ENCODE data around the gene NAT10.

NAT10 gene

DNA sequence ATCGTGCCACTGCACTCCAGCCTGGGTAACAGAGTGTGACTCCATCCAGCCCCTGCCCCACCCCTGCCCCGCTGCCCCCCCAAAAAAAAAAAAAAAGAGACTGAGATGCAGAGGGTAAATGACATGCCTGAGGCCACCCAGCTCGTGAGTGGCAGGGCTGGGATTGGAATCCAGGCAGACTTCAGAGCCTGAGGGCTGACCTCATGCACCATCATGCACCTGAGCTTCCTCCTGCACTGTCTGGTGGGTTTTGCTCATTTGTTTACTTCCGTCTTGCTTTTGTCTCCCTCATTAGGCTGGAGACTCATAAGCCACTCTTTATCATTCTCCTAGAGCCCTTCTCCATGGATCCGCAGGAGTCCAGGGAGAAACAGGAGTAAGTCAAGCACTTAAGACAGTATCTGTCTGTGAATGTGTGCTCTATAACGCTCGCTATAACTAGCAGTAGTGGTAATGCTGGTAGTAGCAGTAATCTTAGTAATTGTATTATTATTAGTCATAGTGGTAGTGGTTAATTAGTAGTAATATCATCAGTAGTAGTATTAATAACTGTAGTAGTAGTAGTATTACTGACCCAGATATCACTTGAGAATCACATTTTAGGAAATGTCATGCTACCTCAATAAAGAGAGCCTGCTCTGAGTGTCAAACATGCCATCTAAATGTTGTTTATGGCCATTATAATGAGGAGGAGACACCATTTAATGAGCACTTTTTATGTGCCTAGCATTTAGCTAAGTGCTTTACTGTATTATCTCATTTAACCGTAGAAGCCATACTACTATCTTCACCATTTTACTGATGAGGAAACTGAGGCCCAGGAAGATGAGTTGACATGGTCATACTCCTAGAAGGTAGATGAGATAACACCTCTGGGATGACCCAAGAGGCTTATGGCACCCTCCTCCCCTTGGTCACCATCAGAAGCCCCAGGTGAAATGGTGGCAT is 85.0 kb downstream of the NAT10 start:
- DNase-seq (ENCODE audit: low read depth), result no peak

DNA sequence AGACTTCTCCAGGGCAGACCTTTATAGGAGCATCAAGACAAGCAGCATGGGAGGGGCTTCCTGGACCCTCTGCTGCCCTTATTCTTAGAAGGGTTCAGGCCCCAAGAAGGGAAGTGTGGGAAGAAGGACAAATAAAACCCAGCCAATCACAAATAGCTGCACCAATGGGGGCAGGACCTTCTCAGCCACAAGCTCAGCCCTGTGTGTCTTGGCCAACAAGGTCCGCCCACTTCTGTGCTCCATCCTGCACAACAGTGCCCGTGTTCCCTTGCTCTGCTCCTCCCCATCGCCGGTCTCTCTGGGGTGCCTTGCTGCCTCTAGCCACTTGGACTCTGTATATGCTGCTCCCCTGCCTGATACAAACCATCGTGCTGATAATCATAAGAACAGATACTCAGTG is 86.1 kb downstream of the NAT10 start:
- DNase-seq (ENCODE audit: low read depth), result no peak

DNA sequence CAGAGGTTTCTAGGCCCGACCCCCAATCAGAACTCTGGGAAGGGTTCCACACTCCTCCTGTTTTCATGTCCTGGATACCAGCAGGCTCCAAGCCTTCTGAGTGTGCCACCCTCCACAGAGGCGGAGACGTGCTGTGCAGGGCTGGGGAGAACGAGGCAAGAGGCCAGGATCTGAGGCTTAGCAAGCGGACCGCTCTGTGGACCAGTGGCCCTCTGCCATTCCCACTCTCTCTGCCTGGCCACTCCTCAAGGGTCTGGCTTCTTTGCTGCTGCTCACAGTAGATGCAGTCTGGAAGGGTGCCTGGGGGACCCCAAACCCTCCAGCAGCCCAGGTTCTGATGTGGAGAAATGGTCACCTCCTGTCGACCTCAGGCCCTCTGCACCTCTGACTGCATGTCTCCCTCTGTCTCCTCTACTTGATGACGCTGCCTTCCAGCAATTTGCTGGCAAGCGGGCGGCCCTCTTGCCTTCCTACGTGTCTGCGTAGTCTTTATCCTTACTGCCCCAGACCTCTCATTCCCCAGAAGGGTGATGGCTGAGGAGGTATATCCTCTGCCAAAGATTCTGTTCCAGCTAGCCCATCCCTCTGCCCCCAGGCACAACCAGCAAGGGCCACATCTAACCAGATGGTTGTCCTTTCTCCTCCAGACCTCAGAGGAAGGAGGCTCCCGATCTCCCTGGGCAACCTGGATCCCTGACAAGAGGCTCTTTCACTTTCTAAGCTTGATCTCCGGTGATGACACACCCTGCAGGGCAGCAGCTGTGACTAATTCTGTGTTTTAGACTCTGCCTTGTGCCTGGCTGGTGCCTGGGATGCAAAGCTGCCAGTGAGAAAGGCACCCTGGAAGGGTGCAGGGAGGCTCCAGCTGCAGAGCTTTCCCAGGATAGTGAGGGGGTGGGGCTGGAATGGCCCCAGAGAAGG is 87.3 kb downstream of the NAT10 start:
- DNase-seq (ENCODE audit: low read depth), result no peak

DNA sequence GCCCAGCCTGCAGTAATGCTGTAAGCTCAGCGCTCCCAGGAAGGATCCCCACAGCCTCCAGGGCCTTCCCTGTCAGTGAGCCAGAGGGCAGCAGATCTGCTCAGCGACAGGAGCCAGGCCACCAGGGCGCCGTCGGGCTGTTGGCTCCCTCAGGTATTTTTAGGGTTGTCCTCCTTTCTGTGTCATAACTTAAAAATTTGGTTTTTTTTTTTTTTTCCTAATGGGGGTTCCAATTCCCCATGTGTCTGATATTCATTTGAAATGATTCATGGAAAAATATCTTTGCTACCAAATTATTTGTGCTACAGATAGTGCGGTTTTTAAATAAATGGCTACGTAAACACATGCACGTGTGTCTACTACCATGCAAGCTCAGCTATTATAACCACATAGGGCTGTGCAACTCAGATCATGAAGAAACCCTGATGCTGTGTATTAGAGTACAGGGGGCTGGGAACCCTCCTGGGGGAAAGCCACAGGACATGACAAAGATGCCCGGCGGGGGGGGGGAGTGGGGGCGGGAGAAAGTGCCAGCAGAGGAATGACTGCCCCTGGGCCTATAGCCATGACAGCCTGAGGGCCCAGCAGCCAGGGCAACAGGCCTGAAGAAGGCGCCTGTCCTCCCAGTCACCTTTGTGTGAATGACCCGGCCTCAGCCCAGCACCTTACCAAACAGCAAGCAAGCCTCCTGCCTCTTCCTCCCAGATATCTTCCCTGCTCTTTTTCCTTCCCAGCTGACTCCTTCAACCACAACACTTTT is 89.3 kb downstream of the NAT10 start:
- DNase-seq (ENCODE audit: low read depth), result no peak

Data from stimulated activated CD8-positive, alpha-beta memory T cell treated with anti-CD3 and anti-CD28 coated beads, Interleukin-4, amount 100 ng/mL, for 24 hours (primary cell).